ENCODE data around the gene SCUBE1.

DNA sequence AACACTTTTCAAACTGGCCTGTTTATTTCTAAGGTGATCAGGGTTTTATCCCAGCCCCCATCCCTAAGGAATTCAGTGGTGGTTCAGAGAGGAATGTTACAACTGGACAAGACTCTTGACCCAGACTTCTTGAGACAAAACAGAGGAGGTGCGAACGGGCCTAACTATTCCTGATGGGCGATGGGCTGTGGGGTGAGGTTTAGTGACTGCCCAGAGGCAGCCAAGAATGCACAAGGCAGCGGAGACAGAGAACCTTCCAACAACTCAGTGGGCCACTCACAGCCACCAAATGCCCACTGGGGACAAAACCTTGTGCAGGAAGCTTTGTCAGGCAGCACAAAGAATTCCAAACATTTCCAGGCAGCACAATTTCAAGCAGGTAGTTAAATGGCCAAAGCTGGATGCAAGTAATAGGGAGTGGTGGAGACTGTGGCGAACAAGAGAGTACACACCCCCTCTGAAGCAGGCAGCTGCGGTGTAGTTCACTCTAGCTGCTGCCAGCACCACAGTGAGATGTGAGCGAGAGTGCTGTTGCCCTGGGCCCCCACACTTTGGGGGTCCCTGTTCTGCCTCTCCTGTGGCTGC lies 29.2 kb downstream of the SCUBE1 start:
- TF ChIP-seq, protein P1, sequence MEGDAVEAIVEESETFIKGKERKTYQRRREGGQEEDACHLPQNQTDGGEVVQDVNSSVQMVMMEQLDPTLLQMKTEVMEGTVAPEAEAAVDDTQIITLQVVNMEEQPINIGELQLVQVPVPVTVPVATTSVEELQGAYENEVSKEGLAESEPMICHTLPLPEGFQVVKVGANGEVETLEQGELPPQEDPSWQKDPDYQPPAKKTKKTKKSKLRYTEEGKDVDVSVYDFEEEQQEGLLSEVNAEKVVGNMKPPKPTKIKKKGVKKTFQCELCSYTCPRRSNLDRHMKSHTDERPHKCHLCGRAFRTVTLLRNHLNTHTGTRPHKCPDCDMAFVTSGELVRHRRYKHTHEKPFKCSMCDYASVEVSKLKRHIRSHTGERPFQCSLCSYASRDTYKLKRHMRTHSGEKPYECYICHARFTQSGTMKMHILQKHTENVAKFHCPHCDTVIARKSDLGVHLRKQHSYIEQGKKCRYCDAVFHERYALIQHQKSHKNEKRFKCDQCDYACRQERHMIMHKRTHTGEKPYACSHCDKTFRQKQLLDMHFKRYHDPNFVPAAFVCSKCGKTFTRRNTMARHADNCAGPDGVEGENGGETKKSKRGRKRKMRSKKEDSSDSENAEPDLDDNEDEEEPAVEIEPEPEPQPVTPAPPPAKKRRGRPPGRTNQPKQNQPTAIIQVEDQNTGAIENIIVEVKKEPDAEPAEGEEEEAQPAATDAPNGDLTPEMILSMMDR (IDR thresholded peaks at IDR 0.05) = no peak
- no peak for TF ChIP-seq POLR2A (IDR thresholded peaks at IDR 0.05)
- TF ChIP-seq EP300 (IDR thresholded peaks at IDR 0.05) = no peak

All from gastroesophageal sphincter (tissue), 3 donors.